Endothelial cell of umbilical vein (primary cell): Measurements from ENCODE around the gene TTC34.

ENCODE experiments used
- CTCF ChIP-seq, 2 donors: IDR thresholded peaks; 1 replicate in 1 of 2; 2 replicates in 1 of 2; pipeline ENCODE4 v1.5.1; 2011; ENCODE audit warnings: low read length in 2 of 2, mild to moderate bottlenecking in 2 of 2, moderate library complexity in 2 of 2, control low read depth in 1 of 2, inconsistent platforms in 1 of 2, low read depth in 1 of 2; ENCODE audit not compliant: insufficient read depth in 1 of 2; ENCODE audit errors: extremely low read depth in 1 of 2
- EZH2 ChIP-seq: IDR thresholded peaks from 2 replicates; pipeline ENCODE4 v1.6.1; 2012; ENCODE audit warnings: borderline replicate concordance, low read depth, mild to moderate bottlenecking, moderate library complexity, low read length, inconsistent platforms; ENCODE audit not compliant: severe bottlenecking

- no peak for TF ChIP-seq EZH2
- no peak for TF ChIP-seq CTCF (IDR thresholded peaks at IDR 0.05; ENCODE audit: extremely low read depth in 1 of 2, insufficient read depth in 1 of 2, low read depth in 1 of 2, low read length in 2 of 2)
Measured at GRCh38 chr1:2642131-2642559, 159.3 kb downstream of the TTC34 start.
